Large intestine (tissue), 3 donors: ENCODE measurements around the gene SSR3. TPM values are rescaled to one million over a fixed set of nuclear protein-coding genes. Genes with fewer than 3 reads are reported as not detected.

Experiments used
- DNase-seq, 2 donors: peaks; one replicate each; pipeline versions ENCODE4 v3.0.0 to v3.0.0-alpha.2; 2013
- H3K27ac ChIP-seq: one replicate; pipeline ENCODE4 v1.5.1; 2013; ENCODE audit warnings: low read length
- H3K27me3 ChIP-seq: 2 replicates; pipeline ENCODE4 v1.6.1; 2013; ENCODE audit warnings: low read length; ENCODE audit not compliant: control insufficient read depth, insufficient read depth
- H3K36me3 ChIP-seq: 2 replicates; pipeline ENCODE4 v1.6.1; 2013; ENCODE audit warnings: low read length; ENCODE audit not compliant: control insufficient read depth, insufficient read depth
- H3K4me1 ChIP-seq: one replicate; pipeline ENCODE4 v1.6.1; 2013; ENCODE audit warnings: low read length; ENCODE audit not compliant: control insufficient read depth, insufficient read depth
- H3K4me3 ChIP-seq: one replicate; pipeline ENCODE4 v1.5.1; 2013; ENCODE audit warnings: low read length
- H3K9me3 ChIP-seq: one replicate; pipeline ENCODE4 v1.6.1; 2013; ENCODE audit warnings: mild to moderate bottlenecking, low read depth, low read length, moderate library complexity; ENCODE audit not compliant: control insufficient read depth
- WGBS: methylation state at CpG from one replicate; pipeline ENCODE4 v1.1.5; 2013; ENCODE audit warnings: low lambda C conversion rate; ENCODE audit not compliant: insufficient coverage; 5-methylcytosine and 5-hydroxymethylcytosine counted together
- polyA plus RNA-seq: library from polyadenylated mRNA; unstranded; fragments of 120-200 nt; gene quantifications from one replicate; pipeline ENCODE4 v1.2.1, GENCODE V29; 2013

SSR3 gene
- polyA plus RNA-seq, 1 donor: 138 TPM

GRCh38 chr3:156493887-156494286, 61.0 kb downstream of the SSR3 start:
- no peaks in the 10 kb centered on the region for H3K36me3 ChIP-seq
- WGBS: no CpG with 5 or more reads among the region's 3 CpGs

GRCh38 chr3:156492801-156493261, 62.1 kb downstream of the SSR3 start:
- no CpG with 5 or more reads among the region's 3 CpGs for WGBS
- H3K27ac ChIP-seq: no peak overlapping the region
- H3K9me3 ChIP-seq: no peaks in the 10 kb centered on the region
- H3K4me1 ChIP-seq: no peaks in the 10 kb centered on the region
- no peaks in the 10 kb centered on the region for H3K27me3 ChIP-seq
- H3K36me3 ChIP-seq: no peaks in the 10 kb centered on the region
- H3K4me3 ChIP-seq: no peak overlapping the region
- no peak for DNase-seq

More at GRCh38 chr3:156493887-156494286, 61.0 kb downstream of the SSR3 start:
- no peaks in the 10 kb centered on the region for H3K27me3 ChIP-seq
- no peaks in the 10 kb centered on the region for H3K4me1 ChIP-seq
- no peak for DNase-seq
- no peaks in the 10 kb centered on the region for H3K9me3 ChIP-seq
- no peak overlapping the region for H3K27ac ChIP-seq
- no peak overlapping the region for H3K4me3 ChIP-seq

GRCh38 chr3:156491192-156491591, 63.7 kb downstream of the SSR3 start:
- no peaks in the 10 kb centered on the region for H3K9me3 ChIP-seq
- WGBS: 83% methylated on average over 1 of the region's 3 CpGs
- no peak overlapping the region for H3K4me3 ChIP-seq
- no peaks in the 10 kb centered on the region for H3K36me3 ChIP-seq
- H3K27me3 ChIP-seq: no peaks in the 10 kb centered on the region
- DNase-seq: no peak
- H3K4me1 ChIP-seq: no peaks in the 10 kb centered on the region
- H3K27ac ChIP-seq: no peak overlapping the region

Other genes with a start within 250 kb of the SSR3 start
- 17.4 TPM for gene TIPARP, start 119.5 kb upstream of the SSR3 start, polyA plus RNA-seq